Vagina (tissue), 2 donors: Measurements from ENCODE around the gene DTX3L. TPM values are rescaled to one million over a fixed set of nuclear protein-coding genes. Genes with fewer than 3 reads are reported as not detected.

Experiments
- DNase-seq, 2 donors: peaks; one replicate each; pipeline ENCODE4 v3.0.0-alpha.2; 2017; ENCODE audit errors: extremely low spot score in 2 of 2
- H3K27ac ChIP-seq: fragments of 200-600 bp; sonication (generic); one replicate; pipeline ENCODE4 v1.5.1; 2019
- H3K27me3 ChIP-seq: fragments of 200-600 bp; sonication (generic); one replicate; pipeline ENCODE4 v1.5.1; 2019
- H3K36me3 ChIP-seq, 2 donors: fragments of 200-600 bp; sonication (generic); one replicate each; pipeline ENCODE4 v1.5.1; 2017 to 2019
- H3K4me1 ChIP-seq: fragments of 200-600 bp; sonication (generic); one replicate; pipeline ENCODE4 v1.5.1; 2019
- H3K4me3 ChIP-seq, 2 donors: fragments of 200-600 bp; sonication (generic); 1 replicate in 1 of 2; 2 replicates in 1 of 2; pipeline ENCODE4 v1.5.1; 2016 to 2019
- H3K9me3 ChIP-seq: fragments of 200-600 bp; sonication (generic); one replicate; pipeline ENCODE4 v1.5.1; 2019
- CTCF ChIP-seq, 3 experiments: fragments of 450-650 bp in 2 of 3; fragments of 200-600 bp in 1 of 3; sonication (generic) in 1 of 3; IDR thresholded peaks; one replicate each; pipeline ENCODE4 v1.5.1; 2017 to 2019; ENCODE audit warnings: antibody characterized with exemption in 3 of 3, mild to moderate bottlenecking in 2 of 3, moderate library complexity in 2 of 3
- POLR2A ChIP-seq, 2 donors: fragments of 450-650 bp; IDR thresholded peaks; one replicate each; pipeline ENCODE4 v1.6.1; 2017; ENCODE audit warnings: antibody characterized with exemption in 2 of 2, mild to moderate bottlenecking in 2 of 2, moderate library complexity in 2 of 2
- POLR2AphosphoS5 ChIP-seq, 2 donors: sonication (generic); formaldehyde crosslinking; IDR thresholded peaks; one replicate each; pipeline ENCODE4 v1.9.0; 2017; ENCODE audit warnings: antibody characterized with exemption in 2 of 2, mild to moderate bottlenecking in 2 of 2, low read depth in 1 of 2; ENCODE audit not compliant: insufficient read depth in 1 of 2
- intact Hi-C: fragments of 100-400 bp; cut with DNase I; formaldehyde crosslinking; loops from one replicate; pipeline ENCODE4 v1.15.1; 2023
- total RNA-seq: library from RNA; depleted of rRNA; stranded (reverse); fragments of >200 nt; gene quantifications from one replicate; pipeline ENCODE4 v1.2.3, GENCODE V29; 2016

DTX3L gene
- total RNA-seq, 1 donor from 2014 or later, result 17.7 TPM

GRCh38 chr3:122535964-122536631 lies 28.0 kb upstream of the DTX3L start:
- H3K9me3 ChIP-seq, result no peaks in the 10 kb centered on the region
- peaks cover 0 to 55% of the 10 kb centered on the region in 2 donors for H3K36me3 ChIP-seq
- intact Hi-C loops, result no loop called here
- no peaks in the 10 kb centered on the region for H3K27me3 ChIP-seq
- peaks cover 4% of the 10 kb centered on the region for H3K4me1 ChIP-seq
- no peak for TF ChIP-seq CTCF (IDR thresholded peaks at IDR 0.05)
- TF ChIP-seq POLR2AphosphoS5 (IDR thresholded peaks at IDR 0.05; ENCODE audit: insufficient read depth in 1 of 2, low read depth in 1 of 2), result no peak
- no peak overlapping the region for H3K27ac ChIP-seq
- no peak for DNase-seq
- no peak overlapping the region for H3K4me3 ChIP-seq

GRCh38 chr3:122536632-122537001 lies 27.5 kb upstream of the DTX3L start:
- intact Hi-C loops, result no loop called here
- DNase-seq, result no peak
- Histone ChIP-seq H3K36me3 (peaks cover 0 to 52% of the 10 kb centered on the region in 2 donors), H3K9me3 (no peaks in the 10 kb centered on the region), H3K27me3 (no peaks in the 10 kb centered on the region), H3K4me1 (peaks cover 4% of the 10 kb centered on the region), H3K4me3 (no peak overlapping the region), H3K27ac (no peak overlapping the region)
- TF ChIP-seq CTCF (IDR thresholded peaks at IDR 0.05) (no peak), POLR2A (IDR thresholded peaks at IDR 0.05) (no peak), POLR2AphosphoS5 (IDR thresholded peaks at IDR 0.05; ENCODE audit: insufficient read depth in 1 of 2, low read depth in 1 of 2) (no peak)

GRCh38 chr3:122538956-122539490 lies 25.1 kb upstream of the DTX3L start:
- Histone ChIP-seq H3K27ac (no peak overlapping the region), H3K9me3 (no peaks in the 10 kb centered on the region), H3K36me3 (peaks cover 0 to 31% of the 10 kb centered on the region in 2 donors), H3K4me3 (no peak overlapping the region), H3K4me1 (peaks cover 4% of the 10 kb centered on the region), H3K27me3 (no peaks in the 10 kb centered on the region)
- TF ChIP-seq POLR2AphosphoS5 (IDR thresholded peaks at IDR 0.05; ENCODE audit: insufficient read depth in 1 of 2, low read depth in 1 of 2) (no peak), POLR2A (IDR thresholded peaks at IDR 0.05) (no peak), CTCF (IDR thresholded peaks at IDR 0.05) (no peak)
- intact Hi-C loops, result no loop called here
- DNase-seq, result no peak

- no peak overlapping the region for H3K27ac ChIP-seq
- no peak for TF ChIP-seq CTCF (IDR thresholded peaks at IDR 0.05)
- H3K4me3 ChIP-seq, result no peak overlapping the region
- H3K27me3 ChIP-seq, result no peaks in the 10 kb centered on the region
- H3K9me3 ChIP-seq, result no peaks in the 10 kb centered on the region
- intact Hi-C loops, result no loop called here
- no peaks in the 10 kb centered on the region for H3K4me1 ChIP-seq
- peaks cover 0 to 44% of the 10 kb centered on the region in 2 donors for H3K36me3 ChIP-seq
- no peak for DNase-seq
Observed at GRCh38 chr3:122546151-122546550, 18.0 kb upstream of the DTX3L start.

GRCh38 chr3:122548076-122548475 lies 16.1 kb upstream of the DTX3L start:
- TF ChIP-seq CTCF (IDR thresholded peaks at IDR 0.05) (no peak), POLR2AphosphoS5 (IDR thresholded peaks at IDR 0.05; ENCODE audit: insufficient read depth in 1 of 2, low read depth in 1 of 2) (no peak), POLR2A (IDR thresholded peaks at IDR 0.05) (no peak)
- Histone ChIP-seq H3K4me1 (no peaks in the 10 kb centered on the region), H3K9me3 (no peaks in the 10 kb centered on the region), H3K27ac (no peak overlapping the region), H3K4me3 (no peak overlapping the region), H3K36me3 (peaks cover 0 to 61% of the 10 kb centered on the region in 2 donors), H3K27me3 (no peaks in the 10 kb centered on the region)
- no peak for DNase-seq
- intact Hi-C loops, result no loop called here
